OCI-LY3 (cell line): Measurements from ENCODE around the gene OSBPL9.

ENCODE experiments used
- H2AFZ ChIP-seq: fragments of 200-600, 300-600 bp; shearing (Covaris generic); 2 replicates; pipeline ENCODE4 v1.6.0; 2014; ENCODE audit warnings: antibody characterized with exemption, low read depth, low read length
- H3K27ac ChIP-seq: fragments of 200-600, 300-600 bp; sonication (generic); 2 replicates; pipeline ENCODE4 v1.5.1; 2014; ENCODE audit warnings: mild to moderate bottlenecking, low read length, moderate library complexity, mixed read lengths
- H3K27me3 ChIP-seq: fragments of 200-600, 300-600 bp; sonication (generic); 2 replicates; pipeline ENCODE4 v1.6.1; 2014; ENCODE audit warnings: low read depth, low read length, mixed read lengths
- H3K36me3 ChIP-seq: fragments of 200-600, 300-600 bp; sonication (generic); replicated peaks from 2 replicates; pipeline ENCODE3; 2014; ENCODE audit warnings: low read depth, low read length, mixed read lengths
- H3K4me1 ChIP-seq: fragments of 300-600, 200-600 bp; sonication (generic); 2 replicates; pipeline ENCODE4 v1.6.1; 2014; ENCODE audit warnings: low read length, mixed read lengths
- H3K4me2 ChIP-seq: fragments of 200-600, 300-600 bp; sonication (generic); 2 replicates; pipeline ENCODE4 v1.6.1; 2014; ENCODE audit warnings: low read length, mixed read lengths
- H3K4me3 ChIP-seq: fragments of 300-600, 200-600 bp; sonication (generic); 2 replicates; pipeline ENCODE4 v1.5.1; 2014; ENCODE audit warnings: antibody characterized with exemption, mild to moderate bottlenecking, low read length, moderate library complexity
- H3K79me2 ChIP-seq: fragments of 300-600, 200-600 bp; shearing (Covaris generic); 2 replicates; pipeline ENCODE4 v1.6.1; 2014; ENCODE audit warnings: mild to moderate bottlenecking, low read length, mixed read lengths
- H3K9ac ChIP-seq: fragments of 300-600, 200-600 bp; shearing (Covaris generic); 2 replicates; pipeline ENCODE4 v1.6.0; 2014; ENCODE audit warnings: mild to moderate bottlenecking, low read length, moderate library complexity
- H3K9me3 ChIP-seq: fragments of 200-600, 300-600 bp; shearing (Covaris generic); 2 replicates; pipeline ENCODE4 v1.6.1; 2014; ENCODE audit warnings: low read length, mixed read lengths; ENCODE audit not compliant: insufficient read depth
- H4K20me1 ChIP-seq: fragments of 200-600, 300-600 bp; sonication (generic); 2 replicates; pipeline ENCODE4 v1.6.1; 2016; ENCODE audit warnings: low read length, mixed read lengths; ENCODE audit not compliant: insufficient read depth
- EZH2phosphoT487 ChIP-seq: fragments of 200-600 bp; shearing (Covaris generic); IDR thresholded peaks from 2 replicates; pipeline ENCODE4 v1.6.1; 2018; ENCODE audit warnings: antibody characterized with exemption, mixed run types, low read depth
- TF ChIP-seq, protein P1 (sequence below): fragments of 200-600, 300-600 bp; sonication (generic); IDR thresholded peaks from 2 replicates; pipeline ENCODE4 v1.5.1; 2014; ENCODE audit warnings: antibody characterized with exemption, low read length, low read depth

Gene OSBPL9

DNA sequence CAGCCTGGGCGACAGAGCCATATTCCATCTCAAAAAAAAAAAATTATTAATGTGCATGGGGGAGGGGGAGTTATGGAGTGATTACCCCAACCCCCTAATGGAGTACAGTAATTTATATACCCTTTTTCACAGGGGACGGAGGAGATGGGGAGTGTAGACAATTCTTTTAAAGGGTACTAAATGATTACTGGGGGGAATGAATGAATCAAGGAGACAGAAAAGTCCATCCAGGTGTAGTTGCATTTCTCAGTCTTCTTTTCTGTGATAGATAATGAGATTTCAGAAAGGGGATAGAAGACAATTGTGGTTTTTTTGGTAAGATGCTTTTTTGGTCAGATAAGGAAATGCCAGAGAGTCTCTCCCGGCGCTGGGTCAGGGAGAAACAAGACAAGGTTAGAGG, 13.0 kb downstream of the OSBPL9 start:
- no peak overlapping the region for H3K4me2 ChIP-seq
- no peak overlapping the region for H3K27ac ChIP-seq
- no peak for TF ChIP-seq EZH2phosphoT487
- TF ChIP-seq, protein P1, sequence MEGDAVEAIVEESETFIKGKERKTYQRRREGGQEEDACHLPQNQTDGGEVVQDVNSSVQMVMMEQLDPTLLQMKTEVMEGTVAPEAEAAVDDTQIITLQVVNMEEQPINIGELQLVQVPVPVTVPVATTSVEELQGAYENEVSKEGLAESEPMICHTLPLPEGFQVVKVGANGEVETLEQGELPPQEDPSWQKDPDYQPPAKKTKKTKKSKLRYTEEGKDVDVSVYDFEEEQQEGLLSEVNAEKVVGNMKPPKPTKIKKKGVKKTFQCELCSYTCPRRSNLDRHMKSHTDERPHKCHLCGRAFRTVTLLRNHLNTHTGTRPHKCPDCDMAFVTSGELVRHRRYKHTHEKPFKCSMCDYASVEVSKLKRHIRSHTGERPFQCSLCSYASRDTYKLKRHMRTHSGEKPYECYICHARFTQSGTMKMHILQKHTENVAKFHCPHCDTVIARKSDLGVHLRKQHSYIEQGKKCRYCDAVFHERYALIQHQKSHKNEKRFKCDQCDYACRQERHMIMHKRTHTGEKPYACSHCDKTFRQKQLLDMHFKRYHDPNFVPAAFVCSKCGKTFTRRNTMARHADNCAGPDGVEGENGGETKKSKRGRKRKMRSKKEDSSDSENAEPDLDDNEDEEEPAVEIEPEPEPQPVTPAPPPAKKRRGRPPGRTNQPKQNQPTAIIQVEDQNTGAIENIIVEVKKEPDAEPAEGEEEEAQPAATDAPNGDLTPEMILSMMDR = no peak
- no peaks in the 10 kb centered on the region for H3K36me3 ChIP-seq
- H3K9ac ChIP-seq = no peak overlapping the region
- no peaks in the 10 kb centered on the region for H3K27me3 ChIP-seq
- no peaks in the 10 kb centered on the region for H4K20me1 ChIP-seq
- no peaks in the 10 kb centered on the region for H3K4me1 ChIP-seq
- no peak overlapping the region for H2AFZ ChIP-seq
- H3K9me3 ChIP-seq = no peaks in the 10 kb centered on the region
- H3K79me2 ChIP-seq = no peaks in the 10 kb centered on the region
- no peak overlapping the region for H3K4me3 ChIP-seq

DNA sequence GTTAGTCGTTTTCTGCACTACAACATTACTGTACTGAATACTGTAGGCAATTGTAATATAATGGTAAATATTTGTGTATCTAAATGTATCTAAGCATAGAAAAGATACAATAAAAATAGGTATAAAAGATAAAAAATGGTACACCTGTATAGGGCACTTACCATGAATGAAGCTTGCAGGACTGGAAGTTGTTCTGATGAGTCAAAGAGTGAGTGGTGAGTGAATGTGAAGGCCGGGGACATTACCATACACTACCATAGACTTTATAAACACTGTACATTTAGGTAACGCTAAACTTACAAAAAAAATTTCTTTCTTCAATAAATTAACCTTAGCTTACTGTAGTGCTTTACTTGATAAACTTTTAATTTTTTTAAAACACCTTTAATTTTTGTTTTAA, 13.5 kb downstream of the OSBPL9 start:
- Histone ChIP-seq H3K27ac (no peak overlapping the region), H3K4me2 (no peak overlapping the region), H3K9me3 (no peaks in the 10 kb centered on the region), H3K4me1 (no peaks in the 10 kb centered on the region), H4K20me1 (no peaks in the 10 kb centered on the region), H3K27me3 (no peaks in the 10 kb centered on the region), H2AFZ (no peak overlapping the region), H3K36me3 (no peaks in the 10 kb centered on the region), H3K79me2 (no peaks in the 10 kb centered on the region), H3K4me3 (no peak overlapping the region), H3K9ac (no peak overlapping the region)
- TF ChIP-seq, protein P1 = no peak
- TF ChIP-seq EZH2phosphoT487 = no peak

DNA sequence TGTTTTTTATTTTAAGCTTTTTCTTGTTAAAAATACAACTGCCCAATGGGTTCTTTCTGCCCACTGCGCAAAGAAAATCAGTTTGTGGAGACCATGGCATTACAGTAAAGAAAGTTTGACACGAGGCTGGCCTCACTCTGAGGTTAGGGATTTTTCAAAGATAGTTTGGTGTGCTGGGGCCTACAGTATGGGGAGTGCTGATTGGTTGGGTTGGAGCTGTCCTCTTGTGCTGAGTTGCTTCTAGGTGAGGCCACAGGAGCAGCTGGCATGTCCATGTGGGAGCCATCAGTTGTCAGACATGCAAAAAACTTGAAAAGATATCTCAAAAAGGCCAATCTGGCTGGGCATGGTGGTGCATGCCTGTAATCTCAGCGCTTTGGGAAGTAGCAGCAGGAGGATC, 14.0 kb downstream of the OSBPL9 start:
- no peaks in the 10 kb centered on the region for H3K79me2 ChIP-seq
- no peak for TF ChIP-seq EZH2phosphoT487
- TF ChIP-seq, protein P1 = no peak

DNA sequence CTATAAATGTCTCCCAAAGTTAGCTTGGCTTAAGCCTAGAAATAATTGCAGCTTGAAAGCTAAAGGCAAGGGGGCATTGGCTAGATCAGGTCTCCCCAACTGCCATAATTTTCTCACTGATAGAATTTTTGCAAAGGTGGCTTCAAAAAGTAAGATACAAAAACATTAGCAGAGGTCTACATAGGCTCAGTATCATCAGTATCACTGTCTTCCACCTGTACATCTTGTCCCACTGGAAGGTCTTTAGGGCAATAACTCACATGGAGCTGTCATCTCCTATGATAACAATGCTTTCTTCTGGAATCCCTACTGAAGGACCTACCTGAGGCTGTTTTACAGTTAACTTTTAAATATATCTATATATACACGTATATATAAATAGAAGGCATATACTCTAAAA, 14.9 kb downstream of the OSBPL9 start:
- H3K27ac ChIP-seq = no peak overlapping the region
- no peak for TF ChIP-seq EZH2phosphoT487
- TF ChIP-seq, protein P1 = no peak
- H3K9ac ChIP-seq = no peak overlapping the region
- H3K4me2 ChIP-seq = no peak overlapping the region
- H3K4me1 ChIP-seq = no peaks in the 10 kb centered on the region
- no peaks in the 10 kb centered on the region for H3K27me3 ChIP-seq
- no peaks in the 10 kb centered on the region for H3K36me3 ChIP-seq
- no peak overlapping the region for H2AFZ ChIP-seq
- no peaks in the 10 kb centered on the region for H3K9me3 ChIP-seq
- no peak overlapping the region for H3K4me3 ChIP-seq
- H4K20me1 ChIP-seq = no peaks in the 10 kb centered on the region
- H3K79me2 ChIP-seq = no peaks in the 10 kb centered on the region

More for the DNA sequence above, 14.0 kb downstream of the OSBPL9 start:
- H3K9me3 ChIP-seq = no peaks in the 10 kb centered on the region
- no peak overlapping the region for H3K4me2 ChIP-seq
- no peaks in the 10 kb centered on the region for H3K36me3 ChIP-seq
- no peak overlapping the region for H2AFZ ChIP-seq
- no peaks in the 10 kb centered on the region for H3K4me1 ChIP-seq
- no peaks in the 10 kb centered on the region for H3K27me3 ChIP-seq
- no peaks in the 10 kb centered on the region for H4K20me1 ChIP-seq
- H3K27ac ChIP-seq = no peak overlapping the region
- no peak overlapping the region for H3K4me3 ChIP-seq
- no peak overlapping the region for H3K9ac ChIP-seq
